Right renal cortex interstitium (tissue), 3 donors: ENCODE results near the gene FURIN. TPM values are rescaled to one million over a fixed set of nuclear protein-coding genes. Genes with fewer than 3 reads are reported as not detected.
"Not testable (repeated sequence)": the region's sequence is repeated elsewhere in the genome, so short reads cannot be mapped to it uniquely, and the experiment has no call there.

Experiments
- DNase-seq, 3 donors: peaks; one replicate each; pipeline ENCODE4 v3.0.0-alpha.2; 2013; ENCODE audit warnings: low read depth in 3 of 3, low spot score in 2 of 3
- polyA plus RNA-seq, 3 donors: library from polyadenylated mRNA; unstranded; fragments of 120-200 nt; gene quantifications; one replicate each; pipeline ENCODE4 v1.2.1, GENCODE V29; 2013; ENCODE audit not compliant: insufficient read length in 3 of 3

The FURIN gene
- polyA plus RNA-seq, 3 donors = 41.1 to 46.6 (median 42.1) TPM

- no peak for DNase-seq
Measured at GRCh38 chr15:90840954-90841353, 27.4 kb upstream of the FURIN start.

- no peak for DNase-seq
Measured at GRCh38 chr15:90844696-90845095, 23.7 kb upstream of the FURIN start.

- DNase-seq = no peak
Measured at GRCh38 chr15:90845201-90845949, 23.0 kb upstream of the FURIN start.

GRCh38 chr15:90849424-90849823 lies 19.0 kb upstream of the FURIN start:
- not testable (repeated sequence) for DNase-seq

GRCh38 chr15:90851114-90851513 lies 17.3 kb upstream of the FURIN start:
- DNase-seq = no peak

GRCh38 chr15:90851940-90852339 lies 16.4 kb upstream of the FURIN start:
- DNase-seq = no peak

GRCh38 chr15:90855139-90855538 lies 13.2 kb upstream of the FURIN start:
- DNase-seq = no peak

GRCh38 chr15:90857337-90857736 lies 11.1 kb upstream of the FURIN start:
- DNase-seq = no peak

GRCh38 chr15:90857883-90858443 lies 10.4 kb upstream of the FURIN start:
- no peak for DNase-seq

- no peak for DNase-seq
Measured at GRCh38 chr15:90859234-90860131, 8.9 kb upstream of the FURIN start.

GRCh38 chr15:90860450-90860849 lies 7.9 kb upstream of the FURIN start:
- no peak for DNase-seq

- no peak for DNase-seq
Measured at GRCh38 chr15:90860942-90861675, 7.3 kb upstream of the FURIN start.

GRCh38 chr15:90862487-90862886 lies 5.9 kb upstream of the FURIN start:
- DNase-seq = no peak

- DNase-seq = no peak
Measured at GRCh38 chr15:90862964-90863778, 5.2 kb upstream of the FURIN start.

GRCh38 chr15:90863987-90864386 lies 4.4 kb upstream of the FURIN start:
- DNase-seq = no peak

- no peak for DNase-seq
Measured at GRCh38 chr15:90864507-90864906, 3.9 kb upstream of the FURIN start.

- DNase-seq = no peak
Measured at GRCh38 chr15:90865702-90866101, 2.7 kb upstream of the FURIN start.

- DNase-seq = no peak
Measured at GRCh38 chr15:90866161-90866715, 2.1 kb upstream of the FURIN start.

GRCh38 chr15:90866800-90867199 lies 1.6 kb upstream of the FURIN start:
- no peak for DNase-seq

- no peak for DNase-seq
Measured at GRCh38 chr15:90869140-90869541, 753 bp downstream of the FURIN start.
